Measurements from ENCODE around the gene PRKAA1. TPM values are rescaled to one million over a fixed set of nuclear protein-coding genes. Genes with fewer than 3 reads are reported as not detected.

PRKAA1 gene
- total RNA-seq, 1 experiment from 2014 or later, result 28.8 TPM

- Histone ChIP-seq H3K23me2 (ENCODE audit: insufficient read length, low read depth, low read length, poor library complexity, severe bottlenecking) (peaks cover 3% of the 10 kb centered on the region), H2AK5ac (ENCODE audit: insufficient read length, low read length) (no peak overlapping the region), H3K23ac (ENCODE audit: insufficient read length, low read depth, low read length) (no peak overlapping the region), H4K8ac (replicated peaks; ENCODE audit: insufficient read length, low read depth, low read length) (no peak overlapping the region), H3K14ac (ENCODE audit: insufficient read depth, low read length) (no peak overlapping the region), H2BK20ac (ENCODE audit: low read depth, low read length, poor library complexity, severe bottlenecking) (no peak overlapping the region), H2BK15ac (ENCODE audit: low read depth, low read length) (no peak overlapping the region), H3K56ac (ENCODE audit: insufficient read length, low read depth, low read length) (no peak overlapping the region), H3K4me1 (ENCODE audit: insufficient read depth, low read length) (no peaks in the 10 kb centered on the region), H3K79me2 (ENCODE audit: insufficient read depth, low read length) (no peaks in the 10 kb centered on the region), H3T11ph (ENCODE audit: low read length) (no peak overlapping the region), H3K9me3 (ENCODE audit: control insufficient read depth, low read depth, low read length) (no peaks in the 10 kb centered on the region), H2AFZ (ENCODE audit: low read length) (no peak overlapping the region), H3K27ac (ENCODE audit: insufficient read length, low read depth, low read length) (no peak overlapping the region), H4K5ac (ENCODE audit: insufficient read length, low read depth, low read length) (no peak overlapping the region), H2BK12ac (ENCODE audit: insufficient read length, low read depth, low read length) (no peak overlapping the region), H3K27me3 (ENCODE audit: insufficient read depth, low read length) (no peaks in the 10 kb centered on the region), H3K4me2 (ENCODE audit: insufficient read depth, insufficient read length, low read length) (no peak overlapping the region), H4K20me1 (ENCODE audit: control insufficient read depth, insufficient read depth, insufficient read length) (peaks cover 4% of the 10 kb centered on the region), H3K79me1 (ENCODE audit: insufficient read depth, low read depth, low read length, poor library complexity, severe bottlenecking) (no peaks in the 10 kb centered on the region), H3K18ac (ENCODE audit: insufficient read length, low read depth, low read length) (no peak overlapping the region), H3K4ac (ENCODE audit: low read depth, low read length) (no peak overlapping the region), H2BK120ac (ENCODE audit: low read depth, low read length, poor library complexity, severe bottlenecking) (no peak overlapping the region), H4K91ac (ENCODE audit: insufficient read length, low read depth, low read length) (no peak overlapping the region), H3K9ac (ENCODE audit: extremely low read depth, insufficient read length, low read length) (no peak overlapping the region), H2BK5ac (ENCODE audit: insufficient read length, low read length) (no peak overlapping the region)
- Mint-ChIP-seq H3K36me3 (ENCODE audit: insufficient read depth in 1 of 3, low read depth in 3 of 3) (no peaks in the 10 kb centered on the region), H3K4me3 (no peak overlapping the region), H3K27ac (no peak overlapping the region), H3K4me1 (peaks cover 10% of the 10 kb centered on the region in 2 experiments), H3K9me3 (no peaks in the 10 kb centered on the region), H3K27me3 (ENCODE audit: low read depth) (no peaks in the 10 kb centered on the region)
- TF ChIP-seq CTCF (conservative IDR thresholded peaks at IDR 0.05), result no peak
- WGBS (ENCODE audit: extremely low coverage, insufficient read length, low lambda C conversion rate), result no CpG with 5 or more reads among the region's 2 CpGs
- no peak for DNase-seq
These were observed 44.2 kb upstream of the PRKAA1 start for GRCh38 chr5:40842351-40842750.
